Uterus (tissue), 4 donors: ENCODE results near the gene ITGB5. TPM values are rescaled to one million over a fixed set of nuclear protein-coding genes. Genes with fewer than 3 reads are reported as not detected.

Experiments
- DNase-seq, 2 donors: peaks; one replicate each; pipeline ENCODE4 v3.0.0-alpha.2; 2019 to 2020
- H3K27ac ChIP-seq, 2 donors: fragments of 200-600 bp; sonication (generic); 1 replicate in 1 of 2; 2 replicates in 1 of 2; pipeline ENCODE4 v1.5.1; 2016 to 2018
- H3K27me3 ChIP-seq, 2 donors: fragments of 200-600 bp; sonication (generic); one replicate each; pipeline ENCODE4 v1.5.1; 2018 to 2019; ENCODE audit warnings: control low read depth in 1 of 2
- H3K36me3 ChIP-seq, 2 donors: fragments of 200-600 bp; sonication (generic); one replicate each; pipeline ENCODE4 v1.5.1; 2019; ENCODE audit warnings: control low read depth in 1 of 2
- H3K4me1 ChIP-seq, 2 donors: fragments of 200-600 bp; sonication (generic); one replicate each; pipeline ENCODE4 v1.5.1; 2018 to 2019; ENCODE audit warnings: control low read depth in 1 of 2
- H3K4me3 ChIP-seq, 2 donors: fragments of 200-600 bp; sonication (generic); 1 replicate in 1 of 2; 2 replicates in 1 of 2; pipeline ENCODE4 v1.5.1; 2018 to 2019; ENCODE audit warnings: mild to moderate bottlenecking in 1 of 2
- H3K9me3 ChIP-seq, 2 donors: fragments of 200-600 bp; sonication (generic); one replicate each; pipeline ENCODE4 v1.5.1; 2019; ENCODE audit warnings: control low read depth in 1 of 2
- POLR2A ChIP-seq, 2 donors: fragments of 450-650 bp; IDR thresholded peaks; one replicate each; pipeline ENCODE4 v1.6.1; 2016; ENCODE audit warnings: antibody characterized with exemption in 2 of 2, mild to moderate bottlenecking in 1 of 2, moderate library complexity in 1 of 2
- intact Hi-C: fragments of 100-400 bp; cut with DNase I; formaldehyde crosslinking; loops from one replicate; pipeline ENCODE4 v1.15.1; 2023; ENCODE audit warnings: low total_unique reads
- total RNA-seq, 4 donors: library from RNA; depleted of rRNA in 3 of 4; stranded (reverse); fragments of >200 nt in 3 of 4; gene quantifications; one replicate each; pipeline versions ENCODE4 v1.1.0 to v1.2.4, GENCODE V29; 2014 to 2023
- TF ChIP-seq, protein P1 (sequence below), 4 experiments: fragments of 200-600 bp in 2 of 4; fragments of 450-650 bp in 2 of 4; sonication (generic) in 2 of 4; IDR thresholded peaks; one replicate each; pipeline ENCODE4 v1.5.1; 2016 to 2019; ENCODE audit warnings: antibody characterized with exemption in 4 of 4, mild to moderate bottlenecking in 2 of 4, moderate library complexity in 1 of 4
- donor health status: DM: yes; HTN: yes; CAD: no.

ITGB5 gene
- total RNA-seq, 4 donors from 2014 or later = 28.7 to 106 (median 71.6) TPM

DNA sequence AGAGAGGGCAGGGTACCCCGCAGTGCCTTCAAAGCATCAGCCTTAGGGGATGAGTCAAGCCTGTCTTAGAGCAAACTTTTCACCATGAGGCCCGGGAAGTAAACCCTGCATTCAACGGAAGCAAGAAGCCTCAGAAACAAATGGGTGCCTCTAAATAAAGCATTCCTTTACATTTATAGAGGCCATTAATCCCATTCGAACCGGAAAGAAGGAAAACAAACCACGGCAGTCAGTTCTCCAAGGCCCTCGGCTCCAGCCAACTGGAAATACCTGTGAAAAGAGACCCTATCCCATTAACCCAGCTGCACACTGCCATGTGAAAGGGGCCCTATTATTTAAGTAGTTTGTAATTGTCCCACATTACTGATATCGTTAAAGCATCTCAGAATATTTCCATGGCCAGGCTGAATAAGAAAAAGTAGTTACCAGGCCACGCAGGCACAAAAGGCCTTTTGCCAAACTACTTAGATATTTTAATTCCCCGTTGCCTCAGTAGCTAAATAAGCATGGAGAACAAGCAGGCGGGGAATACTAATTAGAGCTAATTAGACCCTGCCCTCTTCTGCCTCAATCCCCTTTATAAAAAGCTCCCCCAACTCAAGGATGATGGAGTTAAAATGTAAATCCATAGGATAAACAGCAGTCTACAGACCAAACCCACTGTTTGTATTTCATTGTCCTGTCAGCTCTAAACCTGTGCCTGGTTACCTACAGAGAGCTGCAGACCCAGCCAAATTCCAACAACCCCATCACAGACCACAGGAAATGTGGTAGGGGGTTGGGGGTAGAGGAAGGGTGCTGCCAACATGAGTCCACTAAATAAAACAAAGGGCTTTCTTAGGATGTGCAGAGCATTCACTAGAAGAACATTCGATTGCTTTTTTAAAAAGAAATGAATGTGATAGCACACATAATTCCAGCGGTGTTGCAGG is 4.1 kb downstream of the ITGB5 start:
- Histone ChIP-seq H3K4me3 (no peak overlapping the region), H3K9me3 (no peaks in the 10 kb centered on the region), H3K27ac (peak overlapping the region in 1 of 2 donors; percentile 94), H3K27me3 (no peaks in the 10 kb centered on the region), H3K4me1 (peaks cover 9 to 14% of the 10 kb centered on the region in 2 donors), H3K36me3 (no peaks in the 10 kb centered on the region)
- no peak for TF ChIP-seq POLR2A (IDR thresholded peaks at IDR 0.05)
- TF ChIP-seq, protein P1, sequence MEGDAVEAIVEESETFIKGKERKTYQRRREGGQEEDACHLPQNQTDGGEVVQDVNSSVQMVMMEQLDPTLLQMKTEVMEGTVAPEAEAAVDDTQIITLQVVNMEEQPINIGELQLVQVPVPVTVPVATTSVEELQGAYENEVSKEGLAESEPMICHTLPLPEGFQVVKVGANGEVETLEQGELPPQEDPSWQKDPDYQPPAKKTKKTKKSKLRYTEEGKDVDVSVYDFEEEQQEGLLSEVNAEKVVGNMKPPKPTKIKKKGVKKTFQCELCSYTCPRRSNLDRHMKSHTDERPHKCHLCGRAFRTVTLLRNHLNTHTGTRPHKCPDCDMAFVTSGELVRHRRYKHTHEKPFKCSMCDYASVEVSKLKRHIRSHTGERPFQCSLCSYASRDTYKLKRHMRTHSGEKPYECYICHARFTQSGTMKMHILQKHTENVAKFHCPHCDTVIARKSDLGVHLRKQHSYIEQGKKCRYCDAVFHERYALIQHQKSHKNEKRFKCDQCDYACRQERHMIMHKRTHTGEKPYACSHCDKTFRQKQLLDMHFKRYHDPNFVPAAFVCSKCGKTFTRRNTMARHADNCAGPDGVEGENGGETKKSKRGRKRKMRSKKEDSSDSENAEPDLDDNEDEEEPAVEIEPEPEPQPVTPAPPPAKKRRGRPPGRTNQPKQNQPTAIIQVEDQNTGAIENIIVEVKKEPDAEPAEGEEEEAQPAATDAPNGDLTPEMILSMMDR (IDR thresholded peaks at IDR 0.05) = no peak
- intact Hi-C loops = no loop called here
- DNase-seq = no peak

GRCh38 chr3:124881976-124882697 is 5.0 kb downstream of the ITGB5 start:
- Histone ChIP-seq H3K36me3 (no peaks in the 10 kb centered on the region), H3K4me1 (peaks cover 15 to 19% of the 10 kb centered on the region in 2 donors), H3K9me3 (no peaks in the 10 kb centered on the region), H3K27me3 (no peaks in the 10 kb centered on the region), H3K27ac (peak overlapping the region in 1 of 2 donors; percentile 94), H3K4me3 (no peak overlapping the region)
- intact Hi-C loops = no loop called here
- TF ChIP-seq, protein P1 (IDR thresholded peaks at IDR 0.05) = no peak
- no peak for TF ChIP-seq POLR2A (IDR thresholded peaks at IDR 0.05)
- no peak for DNase-seq

- Histone ChIP-seq H3K4me1 (peaks cover 8 to 19% of the 10 kb centered on the region in 2 donors), H3K4me3 (no peak overlapping the region), H3K9me3 (no peaks in the 10 kb centered on the region), H3K27ac (peak overlapping the region; percentile 56 to 83), H3K27me3 (no peaks in the 10 kb centered on the region), H3K36me3 (no peaks in the 10 kb centered on the region)
- intact Hi-C loops = no loop called here
- DNase-seq = no peak
- no peak for TF ChIP-seq POLR2A (IDR thresholded peaks at IDR 0.05)
- TF ChIP-seq, protein P1 (IDR thresholded peaks at IDR 0.05) = no peak
These were observed 7.9 kb downstream of the ITGB5 start for GRCh38 chr3:124879337-124879680.

DNA sequence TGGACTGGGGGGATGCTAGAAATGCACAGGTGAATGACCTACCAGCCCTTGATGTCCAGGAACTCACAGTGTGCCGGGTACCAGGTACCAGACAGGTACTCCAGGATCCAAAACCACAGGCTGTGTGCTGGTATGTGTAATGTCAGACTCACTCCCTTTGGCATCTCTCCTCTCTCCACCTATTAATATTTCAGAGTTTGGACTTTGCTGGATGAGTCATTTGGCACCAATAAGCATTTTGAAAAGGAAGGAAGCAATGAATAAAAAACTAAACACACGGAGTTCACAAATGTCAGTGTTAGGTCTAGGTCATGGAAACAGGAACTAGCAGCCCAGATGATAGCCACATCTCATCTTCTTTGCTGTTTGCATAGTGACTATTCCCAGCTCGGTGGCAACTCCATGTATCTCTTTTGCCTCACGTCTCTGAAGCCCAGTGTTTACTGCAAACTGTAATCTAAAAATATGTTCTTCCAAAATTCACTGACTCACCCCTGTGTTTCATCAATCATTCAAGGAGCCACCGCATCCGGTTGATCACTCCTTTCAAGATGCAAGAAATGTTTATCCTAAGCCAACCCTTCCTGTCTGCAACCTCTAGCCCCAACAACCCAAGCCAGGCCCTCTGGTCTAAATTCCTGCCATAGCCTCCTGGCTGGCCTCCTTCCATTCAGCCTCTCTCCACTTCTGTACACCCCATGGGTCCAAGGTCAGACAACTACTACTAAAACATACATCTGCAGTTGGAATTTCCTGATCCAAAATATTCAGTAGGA is 8.4 kb downstream of the ITGB5 start:
- Histone ChIP-seq H3K27me3 (no peaks in the 10 kb centered on the region), H3K27ac (peak overlapping the region; percentile 56 to 83), H3K4me3 (no peak overlapping the region), H3K9me3 (no peaks in the 10 kb centered on the region), H3K4me1 (peaks cover 8 to 19% of the 10 kb centered on the region in 2 donors), H3K36me3 (no peaks in the 10 kb centered on the region)
- TF ChIP-seq, protein P1 (IDR thresholded peaks at IDR 0.05) = no peak
- no peak for TF ChIP-seq POLR2A (IDR thresholded peaks at IDR 0.05)
- intact Hi-C loops = no loop called here
- peak; percentile 41 to 62 for DNase-seq
